ENCODE measurements around the gene CMC2. TPM values are rescaled to one million over a fixed set of nuclear protein-coding genes. Genes with fewer than 3 reads are reported as not detected.

The CMC2 gene
- total RNA-seq, 1 experiment from 2014 or later: 82.0 TPM

- in situ Hi-C loops (cut with HindIII; ENCODE audit: low pct_unique_long_range_greater_than_20kb, low sequenced_read_pairs): no loop called here
- ChIA-PET POLR2A (no interaction called here), CTCF (no interaction called here)
- Histone ChIP-seq H3K4me3 (ENCODE audit: low read depth in 2 of 2, low read length in 2 of 2) (no peak overlapping the region), H3K4me1 (ENCODE audit: control insufficient read depth, insufficient read depth, low read length) (no peaks in the 10 kb centered on the region), H3K27ac (ENCODE audit: low read length) (no peak overlapping the region), H3K9me3 (ENCODE audit: control insufficient read depth, insufficient read depth, low read depth, low read length) (no peaks in the 10 kb centered on the region), H3K27me3 (ENCODE audit: control insufficient read depth, insufficient read depth, low read length) (no peaks in the 10 kb centered on the region), H3K36me3 (ENCODE audit: control insufficient read depth, insufficient read depth, low read length) (no peaks in the 10 kb centered on the region; the same call in 1 of the 2 replicates)
- intact Hi-C loops (cut with micrococcal nuclease; ENCODE audit: unreplicated experiment): no loop called here
- TF ChIP-seq POLR2AphosphoS5 (IDR thresholded peaks at IDR 0.05; ENCODE audit: low read depth, low read length): no peak
- no peak for TF ChIP-seq REST (IDR thresholded peaks at IDR 0.05; ENCODE audit: insufficient read depth in 1 of 2, low read depth in 2 of 2, low read length in 1 of 2)
- no peak for TF ChIP-seq SIN3A (IDR thresholded peaks at IDR 0.05; ENCODE audit: borderline replicate concordance, insufficient read depth, low read depth, low read length)
- no peak for TF ChIP-seq TCF7L2 (IDR thresholded peaks at IDR 0.05; ENCODE audit: low read depth, low read length)
- TF ChIP-seq CTCF (IDR thresholded peaks at IDR 0.05): no peak
- no peak for DNase-seq (ENCODE audit: low read depth, low spot score)
- ATAC-seq: no peak
- BruUV-seq (replicated peaks): no TSS peak
Measured at GRCh38 chr16:80940069-80940856, 66.4 kb downstream of the CMC2 start.

GRCh38 chr16:80938879-80939260 is 67.8 kb downstream of the CMC2 start:
- TF ChIP-seq POLR2AphosphoS5 (IDR thresholded peaks at IDR 0.05; ENCODE audit: low read depth, low read length) (no peak), SIN3A (IDR thresholded peaks at IDR 0.05; ENCODE audit: borderline replicate concordance, insufficient read depth, low read depth, low read length) (no peak), REST (IDR thresholded peaks at IDR 0.05; ENCODE audit: insufficient read depth in 1 of 2, low read depth in 2 of 2, low read length in 1 of 2) (no peak), CTCF (IDR thresholded peaks at IDR 0.05) (no peak), TCF7L2 (IDR thresholded peaks at IDR 0.05; ENCODE audit: low read depth, low read length) (no peak)
- H3K36me3 ChIP-seq (ENCODE audit: control insufficient read depth, insufficient read depth, low read length): no peaks in the 10 kb centered on the region; the same call in 1 of the 2 replicates
- no peaks in the 10 kb centered on the region for H3K4me1 ChIP-seq (ENCODE audit: control insufficient read depth, insufficient read depth, low read length)
- POLR2A ChIA-PET: no interaction called here
- no TSS peak for BruUV-seq (replicated peaks)
- DNase-seq (ENCODE audit: low read depth, low spot score) (no peak), ATAC-seq (no peak)
- intact Hi-C loops (cut with micrococcal nuclease; ENCODE audit: unreplicated experiment): no loop called here
- CTCF ChIA-PET: no interaction called here
- H3K4me3 ChIP-seq (ENCODE audit: low read depth in 2 of 2, low read length in 2 of 2): no peak overlapping the region
- no peaks in the 10 kb centered on the region for H3K9me3 ChIP-seq (ENCODE audit: control insufficient read depth, insufficient read depth, low read depth, low read length)
- no peak overlapping the region for H3K27ac ChIP-seq (ENCODE audit: low read length)
- in situ Hi-C loops (cut with HindIII; ENCODE audit: low pct_unique_long_range_greater_than_20kb, low sequenced_read_pairs): no loop called here
- no peaks in the 10 kb centered on the region for H3K27me3 ChIP-seq (ENCODE audit: control insufficient read depth, insufficient read depth, low read length)

All from Panc1 (cell line).